Parathyroid adenoma (tissue), 2 donors: ENCODE data around the gene FNTB.

Experiments used
- H2AFZ ChIP-seq: fragments of 300-600 bp; sonication (generic); one replicate; pipeline ENCODE4 v1.7.0; 2017; ENCODE audit warnings: antibody characterized with exemption, mild to moderate bottlenecking
- H3K27ac ChIP-seq: fragments of 300-600 bp; sonication (generic); one replicate; pipeline ENCODE4 v1.7.0; 2017
- H3K27me3 ChIP-seq: fragments of 300-600 bp; sonication (generic); one replicate; pipeline ENCODE4 v1.7.0; 2017; ENCODE audit warnings: low read length; ENCODE audit not compliant: control insufficient read depth, insufficient read depth
- H3K36me3 ChIP-seq: fragments of 300-600 bp; sonication (generic); one replicate; pipeline ENCODE4 v1.7.0; 2017; ENCODE audit warnings: low read length; ENCODE audit not compliant: control insufficient read depth, insufficient read depth
- H3K4me1 ChIP-seq: fragments of 300-600 bp; sonication (generic); one replicate; pipeline ENCODE4 v1.7.0; 2017; ENCODE audit warnings: control low read depth
- H3K4me2 ChIP-seq: fragments of 300-600 bp; sonication (generic); one replicate; pipeline ENCODE4 v1.7.0; 2017; ENCODE audit warnings: low read length
- H3K4me3 ChIP-seq: fragments of 300-600 bp; sonication (generic); one replicate; pipeline ENCODE4 v1.7.0; 2017; ENCODE audit warnings: low read depth, low read length
- H3K79me2 ChIP-seq: fragments of 300-600 bp; sonication (generic); one replicate; pipeline ENCODE4 v1.7.0; 2017; ENCODE audit warnings: control low read depth
- H3K9ac ChIP-seq: fragments of 300-600 bp; sonication (generic); one replicate; pipeline ENCODE4 v1.7.0; 2017; ENCODE audit warnings: mild to moderate bottlenecking
- H3K9me3 ChIP-seq: fragments of 300-600 bp; sonication (generic); one replicate; pipeline ENCODE4 v1.7.0; 2017; ENCODE audit warnings: low read length; ENCODE audit not compliant: control insufficient read depth
- CTCF ChIP-seq: fragments of 300-600 bp; sonication (generic); IDR thresholded peaks from one replicate; pipeline ENCODE4 v1.7.0; 2017; ENCODE audit warnings: antibody characterized with exemption, mild to moderate bottlenecking
- donor health status: primary hyperparathyroidism.

The FNTB gene

GRCh38 chr14:64948612-64949210 is 38.0 kb upstream of the FNTB start:
- H3K27me3 ChIP-seq, result no peaks in the 10 kb centered on the region
- no peak overlapping the region for H3K4me2 ChIP-seq
- no peak overlapping the region for H3K9ac ChIP-seq
- no peak overlapping the region for H2AFZ ChIP-seq
- no peak overlapping the region for H3K27ac ChIP-seq
- H3K36me3 ChIP-seq, result no peaks in the 10 kb centered on the region
- TF ChIP-seq CTCF, result no peak
- peaks cover 10% of the 10 kb centered on the region for H3K79me2 ChIP-seq
- H3K4me3 ChIP-seq, result no peak overlapping the region
- H3K4me1 ChIP-seq, result peaks cover 27% of the 10 kb centered on the region
- H3K9me3 ChIP-seq, result no peaks in the 10 kb centered on the region

GRCh38 chr14:64950889-64951288 is 35.8 kb upstream of the FNTB start:
- no peaks in the 10 kb centered on the region for H3K9me3 ChIP-seq
- H3K79me2 ChIP-seq, result peaks cover 7% of the 10 kb centered on the region
- peaks cover 48% of the 10 kb centered on the region for H3K4me1 ChIP-seq
- no peak overlapping the region for H2AFZ ChIP-seq
- H3K4me2 ChIP-seq, result no peak overlapping the region
- no peaks in the 10 kb centered on the region for H3K27me3 ChIP-seq
- H3K4me3 ChIP-seq, result no peak overlapping the region
- no peaks in the 10 kb centered on the region for H3K36me3 ChIP-seq
- H3K9ac ChIP-seq, result no peak overlapping the region
- TF ChIP-seq CTCF, result no peak
- H3K27ac ChIP-seq, result peak overlapping the region; percentile 90

- no peaks in the 10 kb centered on the region for H3K27me3 ChIP-seq
- H2AFZ ChIP-seq, result no peak overlapping the region
- TF ChIP-seq CTCF, result no peak
- no peak overlapping the region for H3K4me2 ChIP-seq
- peaks cover 7% of the 10 kb centered on the region for H3K79me2 ChIP-seq
- peaks cover 49% of the 10 kb centered on the region for H3K4me1 ChIP-seq
- H3K4me3 ChIP-seq, result no peak overlapping the region
- H3K9ac ChIP-seq, result no peak overlapping the region
- peak overlapping the region; percentile 90 for H3K27ac ChIP-seq
- H3K9me3 ChIP-seq, result no peaks in the 10 kb centered on the region
- H3K36me3 ChIP-seq, result no peaks in the 10 kb centered on the region
Measured at GRCh38 chr14:64951291-64951690, 35.4 kb upstream of the FNTB start.

DNA sequence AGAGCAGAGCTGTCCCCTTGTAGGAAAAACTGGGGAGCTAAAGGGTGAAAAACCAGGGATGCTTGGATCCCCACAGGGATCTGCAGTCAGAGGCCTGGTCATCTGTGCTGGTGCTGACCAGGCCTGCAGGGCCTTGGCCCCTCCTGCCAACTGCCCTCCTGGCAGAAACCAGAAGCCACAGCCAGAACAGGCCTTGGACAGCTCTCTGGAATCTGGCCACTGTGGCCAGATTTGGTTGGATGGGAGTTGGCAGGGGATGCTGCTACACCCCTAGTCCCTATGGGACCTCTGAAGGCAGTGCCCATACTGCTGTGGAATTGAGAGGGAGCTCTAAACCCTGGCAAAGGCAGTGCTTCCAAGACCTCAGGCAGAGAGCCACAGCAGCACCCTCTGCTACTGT is 35.0 kb upstream of the FNTB start:
- Histone ChIP-seq H3K9me3 (no peaks in the 10 kb centered on the region), H3K27ac (peak overlapping the region; percentile 90), H3K9ac (no peak overlapping the region), H3K79me2 (peaks cover 7% of the 10 kb centered on the region), H2AFZ (no peak overlapping the region), H3K36me3 (no peaks in the 10 kb centered on the region), H3K4me1 (peaks cover 49% of the 10 kb centered on the region), H3K4me2 (no peak overlapping the region), H3K27me3 (no peaks in the 10 kb centered on the region), H3K4me3 (no peak overlapping the region)
- no peak for TF ChIP-seq CTCF

- H3K79me2 ChIP-seq, result peaks cover 7% of the 10 kb centered on the region
- H3K36me3 ChIP-seq, result no peaks in the 10 kb centered on the region
- no peaks in the 10 kb centered on the region for H3K9me3 ChIP-seq
- no peaks in the 10 kb centered on the region for H3K27me3 ChIP-seq
- H3K9ac ChIP-seq, result no peak overlapping the region
- H3K27ac ChIP-seq, result peak overlapping the region; percentile 90
- peak overlapping the region; percentile 15 for H3K4me2 ChIP-seq
- no peak overlapping the region for H3K4me3 ChIP-seq
- H2AFZ ChIP-seq, result peak overlapping the region; percentile 10
- peaks cover 49% of the 10 kb centered on the region for H3K4me1 ChIP-seq
- peak; percentile 54 for TF ChIP-seq CTCF
Measured at GRCh38 chr14:64952598-64953309, 33.9 kb upstream of the FNTB start.
